ENCODE measurements around the gene COL28A1. TPM values are rescaled to one million over a fixed set of nuclear protein-coding genes. Genes with fewer than 3 reads are reported as not detected.

Gene COL28A1
- polyA plus RNA-seq, 3 donors = not detected

DNA sequence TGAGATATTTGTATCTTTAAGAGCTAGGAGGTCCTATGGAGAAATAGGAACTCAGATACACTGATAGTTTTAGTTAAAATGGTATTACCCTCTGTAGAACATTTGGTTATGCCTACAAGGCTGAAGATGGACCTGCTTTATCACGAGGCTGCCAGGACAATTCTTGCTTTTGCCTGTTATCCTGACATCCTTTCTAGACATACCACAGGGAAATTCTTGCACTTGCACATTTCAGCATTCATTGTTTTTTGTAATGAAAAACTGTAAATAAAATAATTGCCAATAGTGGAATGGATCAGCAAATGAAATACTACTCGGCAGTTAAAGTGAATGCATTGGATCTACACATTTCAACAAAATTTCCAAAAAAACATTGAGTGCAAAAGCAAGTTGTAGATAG lies 9.7 kb downstream of the COL28A1 start:
- Histone ChIP-seq H3K4me1 (ENCODE audit: control insufficient read depth in 1 of 2, insufficient read depth in 2 of 2, low read length in 2 of 2) (no peaks in the 10 kb centered on the region), H3K4me3 (replicated peaks in 1 of 3; ENCODE audit: low read depth in 2 of 3, low read length in 3 of 3) (no peak overlapping the region), H3K27ac (ENCODE audit: low read depth in 1 of 2, low read length in 2 of 2) (no peak overlapping the region), H3K27me3 (ENCODE audit: control insufficient read depth in 2 of 2, insufficient read depth in 2 of 2, low read length in 2 of 2) (no peaks in the 10 kb centered on the region), H3K36me3 (replicated peaks in 1 of 2; ENCODE audit: control insufficient read depth in 1 of 2, insufficient read depth in 2 of 2, low read length in 2 of 2) (no peaks in the 10 kb centered on the region), H3K79me2 (ENCODE audit: insufficient read depth, low read length) (no peaks in the 10 kb centered on the region), H3K9ac (ENCODE audit: insufficient read depth, low read length, poor library complexity, severe bottlenecking) (no peak overlapping the region), H4K20me1 (ENCODE audit: insufficient read depth, low read length) (no peaks in the 10 kb centered on the region), H3K9me3 (replicated peaks in 1 of 2; ENCODE audit: control insufficient read depth in 1 of 2, insufficient read depth in 1 of 2, low read length in 2 of 2) (no peaks in the 10 kb centered on the region), H2AFZ (ENCODE audit: insufficient read depth, low read depth, low read length, poor library complexity, severe bottlenecking) (no peak overlapping the region), H3K4me2 (replicated peaks; ENCODE audit: extremely low read depth, low read length, poor library complexity, severe bottlenecking) (no peak overlapping the region)
- Mint-ChIP-seq H3K27me3 (ENCODE audit: low read depth in 3 of 3) (peaks cover 0 to 2% (median 0%) of the 10 kb centered on the region in 3 donors), H3K27ac (no peak overlapping the region), H3K4me3 (no peak overlapping the region), H3K9me3 (peaks cover 0 to 5% (median 0%) of the 10 kb centered on the region in 7 donors), H3K4me1 (no peaks in the 10 kb centered on the region), H3K36me3 (no peaks in the 10 kb centered on the region)
- TF ChIP-seq, protein P1, sequence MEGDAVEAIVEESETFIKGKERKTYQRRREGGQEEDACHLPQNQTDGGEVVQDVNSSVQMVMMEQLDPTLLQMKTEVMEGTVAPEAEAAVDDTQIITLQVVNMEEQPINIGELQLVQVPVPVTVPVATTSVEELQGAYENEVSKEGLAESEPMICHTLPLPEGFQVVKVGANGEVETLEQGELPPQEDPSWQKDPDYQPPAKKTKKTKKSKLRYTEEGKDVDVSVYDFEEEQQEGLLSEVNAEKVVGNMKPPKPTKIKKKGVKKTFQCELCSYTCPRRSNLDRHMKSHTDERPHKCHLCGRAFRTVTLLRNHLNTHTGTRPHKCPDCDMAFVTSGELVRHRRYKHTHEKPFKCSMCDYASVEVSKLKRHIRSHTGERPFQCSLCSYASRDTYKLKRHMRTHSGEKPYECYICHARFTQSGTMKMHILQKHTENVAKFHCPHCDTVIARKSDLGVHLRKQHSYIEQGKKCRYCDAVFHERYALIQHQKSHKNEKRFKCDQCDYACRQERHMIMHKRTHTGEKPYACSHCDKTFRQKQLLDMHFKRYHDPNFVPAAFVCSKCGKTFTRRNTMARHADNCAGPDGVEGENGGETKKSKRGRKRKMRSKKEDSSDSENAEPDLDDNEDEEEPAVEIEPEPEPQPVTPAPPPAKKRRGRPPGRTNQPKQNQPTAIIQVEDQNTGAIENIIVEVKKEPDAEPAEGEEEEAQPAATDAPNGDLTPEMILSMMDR (IDR thresholded peaks at IDR 0.05) = no peak
- intact Hi-C loops (cut with micrococcal nuclease) = no loop called here
- no peak for DNase-seq
- WGBS (ENCODE audit: insufficient coverage) = no CpG with 5 or more reads among the region's 2 CpGs

DNA sequence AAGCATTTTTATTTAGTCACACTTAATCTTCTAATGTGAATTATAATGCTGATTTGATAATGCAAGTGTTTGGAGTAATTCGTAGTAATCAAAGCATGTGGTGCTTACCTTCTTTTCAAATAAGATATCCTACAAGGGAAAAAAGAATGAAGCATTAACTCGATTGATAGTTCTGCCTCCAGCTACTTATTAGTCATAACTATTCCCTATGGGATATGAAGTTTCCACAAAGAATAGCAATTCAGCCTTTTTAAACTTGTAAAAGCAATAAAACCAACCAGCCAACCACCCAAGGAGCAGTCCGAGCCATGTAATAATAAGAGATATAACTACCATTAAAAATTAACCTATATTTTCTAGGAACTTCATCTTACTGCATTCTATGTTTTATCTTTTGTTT lies 11.6 kb downstream of the COL28A1 start:
- Histone ChIP-seq H3K9me3 (replicated peaks in 1 of 2; ENCODE audit: control insufficient read depth in 1 of 2, insufficient read depth in 1 of 2, low read length in 2 of 2) (no peaks in the 10 kb centered on the region), H3K4me2 (replicated peaks; ENCODE audit: extremely low read depth, low read length, poor library complexity, severe bottlenecking) (no peak overlapping the region), H3K4me1 (ENCODE audit: control insufficient read depth in 1 of 2, insufficient read depth in 2 of 2, low read length in 2 of 2) (no peaks in the 10 kb centered on the region), H3K27ac (ENCODE audit: low read depth in 1 of 2, low read length in 2 of 2) (no peak overlapping the region), H3K4me3 (replicated peaks in 1 of 3; ENCODE audit: low read depth in 2 of 3, low read length in 3 of 3) (no peak overlapping the region), H2AFZ (ENCODE audit: insufficient read depth, low read depth, low read length, poor library complexity, severe bottlenecking) (no peak overlapping the region), H4K20me1 (ENCODE audit: insufficient read depth, low read length) (no peaks in the 10 kb centered on the region), H3K27me3 (ENCODE audit: control insufficient read depth in 2 of 2, insufficient read depth in 2 of 2, low read length in 2 of 2) (no peaks in the 10 kb centered on the region), H3K79me2 (ENCODE audit: insufficient read depth, low read length) (no peaks in the 10 kb centered on the region), H3K36me3 (replicated peaks in 1 of 2; ENCODE audit: control insufficient read depth in 1 of 2, insufficient read depth in 2 of 2, low read length in 2 of 2) (no peaks in the 10 kb centered on the region), H3K9ac (ENCODE audit: insufficient read depth, low read length, poor library complexity, severe bottlenecking) (no peak overlapping the region)
- TF ChIP-seq, protein P1 (IDR thresholded peaks at IDR 0.05) = no peak
- no peaks in the 10 kb centered on the region for H3K36me3 Mint-ChIP-seq
- H3K9me3 Mint-ChIP-seq = peaks cover 0 to 5% (median 0%) of the 10 kb centered on the region in 7 donors
- no peak for DNase-seq
- H3K27me3 Mint-ChIP-seq (ENCODE audit: low read depth in 3 of 3) = no peaks in the 10 kb centered on the region
- intact Hi-C loops (cut with micrococcal nuclease) = no loop called here
- no peak overlapping the region for H3K4me3 Mint-ChIP-seq
- no peaks in the 10 kb centered on the region for H3K4me1 Mint-ChIP-seq
- WGBS (ENCODE audit: insufficient coverage) = no CpG with 5 or more reads among the region's 3 CpGs
- no peak overlapping the region for H3K27ac Mint-ChIP-seq
